OCI-LY3 (cell line): Measurements from ENCODE around the gene DCBLD1.

ENCODE experiments used
- H2AFZ ChIP-seq: fragments of 200-600, 300-600 bp; shearing (Covaris generic); 2 replicates; pipeline ENCODE4 v1.6.0; 2014; ENCODE audit warnings: antibody characterized with exemption, low read depth, low read length
- H3K27ac ChIP-seq: fragments of 200-600, 300-600 bp; sonication (generic); 2 replicates; pipeline ENCODE4 v1.5.1; 2014; ENCODE audit warnings: mild to moderate bottlenecking, low read length, moderate library complexity, mixed read lengths
- H3K27me3 ChIP-seq: fragments of 200-600, 300-600 bp; sonication (generic); 2 replicates; pipeline ENCODE4 v1.6.1; 2014; ENCODE audit warnings: low read depth, low read length, mixed read lengths
- H3K36me3 ChIP-seq: fragments of 200-600, 300-600 bp; sonication (generic); replicated peaks from 2 replicates; pipeline ENCODE3; 2014; ENCODE audit warnings: low read depth, low read length, mixed read lengths
- H3K4me1 ChIP-seq: fragments of 300-600, 200-600 bp; sonication (generic); 2 replicates; pipeline ENCODE4 v1.6.1; 2014; ENCODE audit warnings: low read length, mixed read lengths
- H3K4me2 ChIP-seq: fragments of 200-600, 300-600 bp; sonication (generic); 2 replicates; pipeline ENCODE4 v1.6.1; 2014; ENCODE audit warnings: low read length, mixed read lengths
- H3K4me3 ChIP-seq: fragments of 300-600, 200-600 bp; sonication (generic); 2 replicates; pipeline ENCODE4 v1.5.1; 2014; ENCODE audit warnings: antibody characterized with exemption, mild to moderate bottlenecking, low read length, moderate library complexity
- H3K79me2 ChIP-seq: fragments of 300-600, 200-600 bp; shearing (Covaris generic); 2 replicates; pipeline ENCODE4 v1.6.1; 2014; ENCODE audit warnings: mild to moderate bottlenecking, low read length, mixed read lengths
- H3K9ac ChIP-seq: fragments of 300-600, 200-600 bp; shearing (Covaris generic); 2 replicates; pipeline ENCODE4 v1.6.0; 2014; ENCODE audit warnings: mild to moderate bottlenecking, low read length, moderate library complexity
- H3K9me3 ChIP-seq: fragments of 200-600, 300-600 bp; shearing (Covaris generic); 2 replicates; pipeline ENCODE4 v1.6.1; 2014; ENCODE audit warnings: low read length, mixed read lengths; ENCODE audit not compliant: insufficient read depth
- H4K20me1 ChIP-seq: fragments of 200-600, 300-600 bp; sonication (generic); 2 replicates; pipeline ENCODE4 v1.6.1; 2016; ENCODE audit warnings: low read length, mixed read lengths; ENCODE audit not compliant: insufficient read depth
- EZH2phosphoT487 ChIP-seq: fragments of 200-600 bp; shearing (Covaris generic); IDR thresholded peaks from 2 replicates; pipeline ENCODE4 v1.6.1; 2018; ENCODE audit warnings: antibody characterized with exemption, mixed run types, low read depth
- TF ChIP-seq, protein P1 (sequence below): fragments of 200-600, 300-600 bp; sonication (generic); IDR thresholded peaks from 2 replicates; pipeline ENCODE4 v1.5.1; 2014; ENCODE audit warnings: antibody characterized with exemption, low read length, low read depth

DCBLD1 gene

DNA sequence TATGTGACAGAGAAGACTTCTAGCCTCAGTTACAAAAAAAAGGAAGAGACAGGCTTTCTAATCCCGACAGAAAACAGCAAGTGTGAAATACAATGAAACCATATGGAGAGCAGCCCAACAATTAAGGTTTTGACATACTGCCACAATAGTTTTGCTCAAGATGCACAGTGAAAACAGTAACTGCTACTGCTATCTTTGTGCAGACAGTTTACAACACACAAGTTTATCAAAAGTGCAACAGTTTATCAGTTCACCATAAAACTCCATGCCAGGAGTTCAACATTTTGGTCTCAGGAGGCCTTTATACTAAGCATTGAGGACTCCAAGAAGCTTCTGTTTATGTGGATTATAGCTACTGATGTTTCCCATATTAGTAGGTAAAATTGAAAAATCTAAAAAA lies 82.2 kb downstream of the DCBLD1 start:
- peaks cover 42% of the 10 kb centered on the region for H3K36me3 ChIP-seq

GRCh38 chr6:117568247-117568646 lies 85.8 kb downstream of the DCBLD1 start:
- Histone ChIP-seq H3K27ac (no peak overlapping the region), H3K36me3 (peaks cover 39% of the 10 kb centered on the region), H3K4me1 (no peaks in the 10 kb centered on the region), H3K27me3 (no peaks in the 10 kb centered on the region), H3K79me2 (no peaks in the 10 kb centered on the region), H3K9me3 (no peaks in the 10 kb centered on the region), H3K9ac (no peak overlapping the region), H3K4me2 (no peak overlapping the region), H2AFZ (no peak overlapping the region), H3K4me3 (no peak overlapping the region), H4K20me1 (no peaks in the 10 kb centered on the region)
- no peak for TF ChIP-seq EZH2phosphoT487
- TF ChIP-seq, protein P1, sequence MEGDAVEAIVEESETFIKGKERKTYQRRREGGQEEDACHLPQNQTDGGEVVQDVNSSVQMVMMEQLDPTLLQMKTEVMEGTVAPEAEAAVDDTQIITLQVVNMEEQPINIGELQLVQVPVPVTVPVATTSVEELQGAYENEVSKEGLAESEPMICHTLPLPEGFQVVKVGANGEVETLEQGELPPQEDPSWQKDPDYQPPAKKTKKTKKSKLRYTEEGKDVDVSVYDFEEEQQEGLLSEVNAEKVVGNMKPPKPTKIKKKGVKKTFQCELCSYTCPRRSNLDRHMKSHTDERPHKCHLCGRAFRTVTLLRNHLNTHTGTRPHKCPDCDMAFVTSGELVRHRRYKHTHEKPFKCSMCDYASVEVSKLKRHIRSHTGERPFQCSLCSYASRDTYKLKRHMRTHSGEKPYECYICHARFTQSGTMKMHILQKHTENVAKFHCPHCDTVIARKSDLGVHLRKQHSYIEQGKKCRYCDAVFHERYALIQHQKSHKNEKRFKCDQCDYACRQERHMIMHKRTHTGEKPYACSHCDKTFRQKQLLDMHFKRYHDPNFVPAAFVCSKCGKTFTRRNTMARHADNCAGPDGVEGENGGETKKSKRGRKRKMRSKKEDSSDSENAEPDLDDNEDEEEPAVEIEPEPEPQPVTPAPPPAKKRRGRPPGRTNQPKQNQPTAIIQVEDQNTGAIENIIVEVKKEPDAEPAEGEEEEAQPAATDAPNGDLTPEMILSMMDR = no peak

More for the DNA sequence above, 82.2 kb downstream of the DCBLD1 start:
- no peak for TF ChIP-seq EZH2phosphoT487
- TF ChIP-seq, protein P1 = no peak
- H4K20me1 ChIP-seq = no peaks in the 10 kb centered on the region
- no peak overlapping the region for H3K9ac ChIP-seq
- H3K27me3 ChIP-seq = no peaks in the 10 kb centered on the region
- no peaks in the 10 kb centered on the region for H3K4me1 ChIP-seq
- no peaks in the 10 kb centered on the region for H3K79me2 ChIP-seq
- no peak overlapping the region for H2AFZ ChIP-seq
- H3K4me3 ChIP-seq = no peak overlapping the region
- no peak overlapping the region for H3K4me2 ChIP-seq
- H3K27ac ChIP-seq = no peak overlapping the region
- H3K9me3 ChIP-seq = no peaks in the 10 kb centered on the region

GRCh38 chr6:117568831-117569410 lies 86.4 kb downstream of the DCBLD1 start:
- H3K4me3 ChIP-seq = no peak overlapping the region
- no peak overlapping the region for H3K9ac ChIP-seq
- H3K79me2 ChIP-seq = no peaks in the 10 kb centered on the region
- peaks cover 42% of the 10 kb centered on the region for H3K36me3 ChIP-seq
- no peaks in the 10 kb centered on the region for H3K4me1 ChIP-seq
- H3K27me3 ChIP-seq = no peaks in the 10 kb centered on the region
- no peak overlapping the region for H3K27ac ChIP-seq
- no peaks in the 10 kb centered on the region for H4K20me1 ChIP-seq
- no peak overlapping the region for H3K4me2 ChIP-seq
- no peak overlapping the region for H2AFZ ChIP-seq
- no peak for TF ChIP-seq EZH2phosphoT487
- TF ChIP-seq, protein P1 = no peak
- H3K9me3 ChIP-seq = no peaks in the 10 kb centered on the region

DNA sequence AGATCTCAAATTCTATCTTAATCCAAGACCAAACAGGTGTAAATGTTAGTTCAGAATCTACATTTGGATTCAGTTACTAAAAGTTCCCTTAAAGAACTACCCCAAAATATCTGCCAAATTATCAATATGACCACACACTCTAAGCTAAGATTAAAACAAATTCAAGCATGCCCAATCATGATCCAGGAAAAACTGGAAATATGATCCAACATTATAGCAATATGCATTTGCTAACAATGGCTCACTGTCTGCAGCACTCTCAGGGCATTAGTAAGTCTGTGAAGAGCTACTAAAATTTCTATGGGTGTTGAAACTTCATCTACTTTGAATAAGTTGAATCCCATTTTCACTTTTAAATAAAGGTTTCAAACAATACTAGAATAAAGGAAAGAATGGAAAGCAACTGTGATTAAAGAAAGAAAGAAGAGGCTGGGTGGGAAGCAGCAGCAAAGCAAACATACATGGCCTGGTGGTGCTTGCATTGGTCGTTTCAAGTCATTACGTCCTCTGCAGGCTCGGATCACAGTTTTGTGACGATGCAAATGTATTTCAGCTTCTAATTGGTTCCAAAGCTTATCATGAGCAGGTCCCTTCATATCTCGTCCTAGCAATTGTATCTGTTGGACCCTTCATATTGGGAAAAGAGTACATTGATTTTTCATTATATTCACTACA lies 90.7 kb downstream of the DCBLD1 start:
- Histone ChIP-seq H3K4me1 (no peaks in the 10 kb centered on the region), H4K20me1 (no peaks in the 10 kb centered on the region), H3K4me2 (no peak overlapping the region), H3K27me3 (no peaks in the 10 kb centered on the region), H3K27ac (no peak overlapping the region), H3K9me3 (no peaks in the 10 kb centered on the region), H3K79me2 (peaks cover 5% of the 10 kb centered on the region; the same call in 1 of the 2 replicates), H3K36me3 (peaks cover 42% of the 10 kb centered on the region), H2AFZ (no peak overlapping the region), H3K4me3 (no peak overlapping the region), H3K9ac (no peak overlapping the region)
- no peak for TF ChIP-seq EZH2phosphoT487
- TF ChIP-seq, protein P1 = no peak
